ENCODE measurements around the gene SCAP. TPM values are rescaled to one million over a fixed set of nuclear protein-coding genes. Genes with fewer than 3 reads are reported as not detected.

Gene SCAP
- total and polyA plus RNA-seq, 2 of the 4 experiments (the other 2 are of a cell fraction): 25.3 to 34.6 TPM

GRCh38 chr3:47427866-47428265, 47.9 kb downstream of the SCAP start:
- DNase-seq: no peak

More at GRCh38 chr3:47427866-47428265, 47.9 kb downstream of the SCAP start:
- H2AFZ ChIP-seq (replicated peaks; ENCODE audit: low read length, poor library complexity): peak overlapping the region; percentile 0
- H4K20me1 ChIP-seq (ENCODE audit: insufficient read depth, low read length): peaks cover 11% of the 10 kb centered on the region; the same call in 1 of the 2 replicates
- no peak overlapping the region for H3K27ac ChIP-seq (ENCODE audit: insufficient read depth, low read length)
- TF ChIP-seq CEBPB (IDR thresholded peaks at IDR 0.05; ENCODE audit: low read depth, low read length): no peak
- TF ChIP-seq FOS (IDR thresholded peaks at IDR 0.05; ENCODE audit: low read depth, low read length): no peak
- no peak for TF ChIP-seq MXI1 (IDR thresholded peaks at IDR 0.05; ENCODE audit: borderline replicate concordance, low read depth, low read length)
- no peak for TF ChIP-seq SMC3 (IDR thresholded peaks at IDR 0.05; ENCODE audit: low read depth, low read length)
- no peak for TF ChIP-seq CHD1 (IDR thresholded peaks at IDR 0.05; ENCODE audit: low read depth, low read length)
- TF ChIP-seq MAZ (IDR thresholded peaks at IDR 0.05; ENCODE audit: borderline replicate concordance, low read depth, low read length): no peak
- no peak for TF ChIP-seq NFE2L2 (IDR thresholded peaks at IDR 0.05; ENCODE audit: low read depth, low read length)
- no peak for TF ChIP-seq BHLHE40 (IDR thresholded peaks at IDR 0.05; ENCODE audit: low read depth, low read length)
- no peak for TF ChIP-seq ELK1 (IDR thresholded peaks at IDR 0.05; ENCODE audit: borderline replicate concordance, low read depth, low read length)
- no peak for TF ChIP-seq POLR2A (IDR thresholded peaks at IDR 0.05; ENCODE audit: low read depth, low read length)
- no peak for TF ChIP-seq USF2 (IDR thresholded peaks at IDR 0.05; ENCODE audit: low read depth, low read length)
- no peak for TF ChIP-seq RAD21 (IDR thresholded peaks at IDR 0.05; ENCODE audit: low read length)
- TF ChIP-seq RFX5 (IDR thresholded peaks at IDR 0.05; ENCODE audit: low read depth, low read length): no peak
- TF ChIP-seq RCOR1 (IDR thresholded peaks at IDR 0.05; ENCODE audit: insufficient replicate concordance, low read length): no peak
- TF ChIP-seq MAFK (IDR thresholded peaks at IDR 0.05; ENCODE audit: low read depth, low read length): no peak
- TF ChIP-seq CTCF (conservative IDR thresholded peaks at IDR 0.05; ENCODE audit: low read depth, low read length): no peak
- no peaks in the 10 kb centered on the region for H3K9me3 ChIP-seq (ENCODE audit: control insufficient read depth, insufficient read depth, low read length)
- in situ Hi-C loops (cut with MboI; ENCODE audit: low sequenced_read_pairs): no loop called here
- no peak overlapping the region for H3K14ac ChIP-seq (replicated peaks; ENCODE audit: low read depth, low read length)
- no peak overlapping the region for H3K56ac ChIP-seq (ENCODE audit: extremely low read depth, insufficient read depth, low read length)
- WGBS, 2 experiments (ENCODE audit: extremely low coverage in 2 of 2, insufficient read length in 1 of 2): no CpG with 5 or more reads among the region's 6 CpGs
- no peak overlapping the region for H3K4ac ChIP-seq (ENCODE audit: low read depth, low read length)
- H2AK5ac ChIP-seq (ENCODE audit: low read depth, low read length): no peak overlapping the region
- H4K91ac ChIP-seq (ENCODE audit: insufficient read depth, low read depth, low read length): no peak overlapping the region
- peaks cover 8% of the 10 kb centered on the region; the same call in 1 of the 2 replicates for H3K4me1 ChIP-seq (ENCODE audit: control insufficient read depth, insufficient read depth, low read length)
- dilution Hi-C loops (cut with HindIII; ENCODE audit: low sequenced_read_pairs, unreplicated experiment): no loop called here
- H3K27me3 ChIP-seq (ENCODE audit: control insufficient read depth, insufficient read depth, low read length): no peaks in the 10 kb centered on the region
- peaks cover 31% of the 10 kb centered on the region for H3K9me1 ChIP-seq (ENCODE audit: insufficient read depth, low read length)
- no peak overlapping the region for H2BK20ac ChIP-seq (ENCODE audit: low read depth, low read length)
- peaks cover 0 to 24% of the 10 kb centered on the region in 2 experiments; a peak in 1 of 4 replicates for H3K79me1 ChIP-seq (ENCODE audit: low read depth in 1 of 2, low read length in 2 of 2)
- no peak overlapping the region for H3K18ac ChIP-seq (ENCODE audit: low read depth, low read length)
- no peak overlapping the region for H3K9ac ChIP-seq (ENCODE audit: low read depth, low read length)
- intact Hi-C loops (cut with micrococcal nuclease): no loop called here
- ATAC-seq (ENCODE audit: low read depth): no peak
- no peak overlapping the region for H3K4me3 ChIP-seq (ENCODE audit: insufficient read depth, low read depth, low read length)
- H3K4me2 ChIP-seq (ENCODE audit: low read depth, low read length): no peak overlapping the region
- ChIA-PET POLR2A (ENCODE audit: unreplicated experiment) (no interaction called here), CTCF (no interaction called here)
- peaks cover 32% of the 10 kb centered on the region for H3K36me3 ChIP-seq (ENCODE audit: control insufficient read depth, insufficient read depth, low read length)
- H2BK120ac ChIP-seq (ENCODE audit: low read depth, low read length): no peak overlapping the region
- BruUV-seq (replicated peaks): no TSS peak
- H2BK15ac ChIP-seq (ENCODE audit: low read depth, low read length): no peak overlapping the region
- H2AK9ac ChIP-seq (replicated peaks; ENCODE audit: low read depth, low read length, poor library complexity): peak overlapping the region; percentile 3
- no peak overlapping the region for H3K23ac ChIP-seq (ENCODE audit: low read depth, low read length)
- H2BK5ac ChIP-seq (ENCODE audit: low read depth, low read length, poor library complexity, severe bottlenecking): no peak overlapping the region
- no peak overlapping the region for H4K5ac ChIP-seq (ENCODE audit: low read depth, low read length)
- H4K8ac ChIP-seq (ENCODE audit: low read depth in 2 of 2, low read length in 2 of 2): no peak overlapping the region

All from IMR-90 (cell line).